Uterus (tissue), 4 donors: ENCODE results near the gene CYP2U1. TPM values are rescaled to one million over a fixed set of nuclear protein-coding genes. Genes with fewer than 3 reads are reported as not detected.

ENCODE experiments used
- DNase-seq, 2 donors: peaks; one replicate each; pipeline ENCODE4 v3.0.0-alpha.2; 2019 to 2020
- H3K27ac ChIP-seq, 2 donors: fragments of 200-600 bp; sonication (generic); 1 replicate in 1 of 2; 2 replicates in 1 of 2; pipeline ENCODE4 v1.5.1; 2016 to 2018
- H3K27me3 ChIP-seq, 2 donors: fragments of 200-600 bp; sonication (generic); one replicate each; pipeline ENCODE4 v1.5.1; 2018 to 2019; ENCODE audit warnings: control low read depth in 1 of 2
- H3K36me3 ChIP-seq, 2 donors: fragments of 200-600 bp; sonication (generic); one replicate each; pipeline ENCODE4 v1.5.1; 2019; ENCODE audit warnings: control low read depth in 1 of 2
- H3K4me1 ChIP-seq, 2 donors: fragments of 200-600 bp; sonication (generic); one replicate each; pipeline ENCODE4 v1.5.1; 2018 to 2019; ENCODE audit warnings: control low read depth in 1 of 2
- H3K4me3 ChIP-seq, 2 donors: fragments of 200-600 bp; sonication (generic); 1 replicate in 1 of 2; 2 replicates in 1 of 2; pipeline ENCODE4 v1.5.1; 2018 to 2019; ENCODE audit warnings: mild to moderate bottlenecking in 1 of 2
- H3K9me3 ChIP-seq, 2 donors: fragments of 200-600 bp; sonication (generic); one replicate each; pipeline ENCODE4 v1.5.1; 2019; ENCODE audit warnings: control low read depth in 1 of 2
- POLR2A ChIP-seq, 2 donors: fragments of 450-650 bp; IDR thresholded peaks; one replicate each; pipeline ENCODE4 v1.6.1; 2016; ENCODE audit warnings: antibody characterized with exemption in 2 of 2, mild to moderate bottlenecking in 1 of 2, moderate library complexity in 1 of 2
- intact Hi-C: fragments of 100-400 bp; cut with DNase I; formaldehyde crosslinking; loops from one replicate; pipeline ENCODE4 v1.15.1; 2023; ENCODE audit warnings: low total_unique reads
- total RNA-seq, 4 donors: library from RNA; depleted of rRNA in 3 of 4; stranded (reverse); fragments of >200 nt in 3 of 4; gene quantifications; one replicate each; pipeline versions ENCODE4 v1.1.0 to v1.2.4, GENCODE V29; 2014 to 2023
- TF ChIP-seq, protein P1 (sequence below), 4 experiments: fragments of 200-600 bp in 2 of 4; fragments of 450-650 bp in 2 of 4; sonication (generic) in 2 of 4; IDR thresholded peaks; one replicate each; pipeline ENCODE4 v1.5.1; 2016 to 2019; ENCODE audit warnings: antibody characterized with exemption in 4 of 4, mild to moderate bottlenecking in 2 of 4, moderate library complexity in 1 of 4
- donor health status: DM: yes; HTN: yes; CAD: no.

Gene CYP2U1
- total RNA-seq, 4 donors from 2014 or later: 14.7 to 32.0 (median 20.5) TPM

DNA sequence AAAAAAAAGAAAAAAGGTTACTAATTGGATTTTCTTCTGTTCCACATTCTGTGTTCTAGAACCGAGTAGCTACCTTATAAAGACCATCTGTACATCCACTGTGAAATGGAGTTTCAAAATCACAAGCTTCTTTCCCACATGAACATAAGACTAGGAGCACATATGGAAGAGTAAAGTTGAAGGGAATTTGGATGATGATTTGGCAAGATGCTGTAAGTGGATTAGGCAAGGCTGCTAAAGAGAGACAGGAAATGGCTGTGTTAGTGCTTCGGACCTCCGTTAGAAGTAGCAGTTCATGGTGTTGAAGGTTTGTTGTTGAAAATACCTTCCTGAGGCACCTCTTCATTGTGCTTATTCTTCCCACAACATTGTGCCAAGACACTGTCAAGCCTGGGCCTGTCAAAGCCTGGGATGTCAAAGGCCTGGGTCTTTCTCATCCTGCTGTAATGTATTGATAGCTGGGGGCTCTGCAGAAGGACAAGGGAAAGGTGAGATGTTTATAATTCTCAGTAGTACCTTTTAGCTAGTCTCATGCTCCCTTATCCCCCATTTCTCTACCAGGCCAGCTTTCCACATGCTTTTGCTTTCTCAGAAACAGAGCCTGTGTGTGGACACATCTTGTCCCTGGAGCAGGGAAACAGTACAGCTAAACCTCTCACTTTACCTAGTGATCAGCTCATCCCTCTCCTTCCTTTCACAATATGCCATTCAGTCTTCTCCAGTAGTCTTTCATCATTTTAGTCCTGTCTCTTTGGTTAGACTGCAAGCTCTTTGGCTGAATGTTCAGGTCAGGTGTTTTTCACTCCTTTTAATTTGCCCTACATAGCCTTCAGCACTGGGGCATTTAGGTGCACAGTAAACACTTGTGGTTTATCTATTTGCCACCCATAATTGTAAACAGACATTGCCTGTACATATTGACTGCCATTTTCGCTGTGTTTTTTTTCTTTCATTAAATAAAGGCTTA is 37.9 kb upstream of the CYP2U1 start:
- no peaks in the 10 kb centered on the region for H3K27me3 ChIP-seq
- peaks cover 0 to 6% of the 10 kb centered on the region in 2 donors for H3K4me1 ChIP-seq
- no peak for DNase-seq
- H3K9me3 ChIP-seq: no peaks in the 10 kb centered on the region
- TF ChIP-seq POLR2A (IDR thresholded peaks at IDR 0.05): no peak
- TF ChIP-seq, protein P1, sequence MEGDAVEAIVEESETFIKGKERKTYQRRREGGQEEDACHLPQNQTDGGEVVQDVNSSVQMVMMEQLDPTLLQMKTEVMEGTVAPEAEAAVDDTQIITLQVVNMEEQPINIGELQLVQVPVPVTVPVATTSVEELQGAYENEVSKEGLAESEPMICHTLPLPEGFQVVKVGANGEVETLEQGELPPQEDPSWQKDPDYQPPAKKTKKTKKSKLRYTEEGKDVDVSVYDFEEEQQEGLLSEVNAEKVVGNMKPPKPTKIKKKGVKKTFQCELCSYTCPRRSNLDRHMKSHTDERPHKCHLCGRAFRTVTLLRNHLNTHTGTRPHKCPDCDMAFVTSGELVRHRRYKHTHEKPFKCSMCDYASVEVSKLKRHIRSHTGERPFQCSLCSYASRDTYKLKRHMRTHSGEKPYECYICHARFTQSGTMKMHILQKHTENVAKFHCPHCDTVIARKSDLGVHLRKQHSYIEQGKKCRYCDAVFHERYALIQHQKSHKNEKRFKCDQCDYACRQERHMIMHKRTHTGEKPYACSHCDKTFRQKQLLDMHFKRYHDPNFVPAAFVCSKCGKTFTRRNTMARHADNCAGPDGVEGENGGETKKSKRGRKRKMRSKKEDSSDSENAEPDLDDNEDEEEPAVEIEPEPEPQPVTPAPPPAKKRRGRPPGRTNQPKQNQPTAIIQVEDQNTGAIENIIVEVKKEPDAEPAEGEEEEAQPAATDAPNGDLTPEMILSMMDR (IDR thresholded peaks at IDR 0.05): no peak
- no peak overlapping the region for H3K4me3 ChIP-seq
- H3K36me3 ChIP-seq: no peaks in the 10 kb centered on the region
- H3K27ac ChIP-seq: peak overlapping the region; percentile 52 to 54
- intact Hi-C loops: no loop called here

DNA sequence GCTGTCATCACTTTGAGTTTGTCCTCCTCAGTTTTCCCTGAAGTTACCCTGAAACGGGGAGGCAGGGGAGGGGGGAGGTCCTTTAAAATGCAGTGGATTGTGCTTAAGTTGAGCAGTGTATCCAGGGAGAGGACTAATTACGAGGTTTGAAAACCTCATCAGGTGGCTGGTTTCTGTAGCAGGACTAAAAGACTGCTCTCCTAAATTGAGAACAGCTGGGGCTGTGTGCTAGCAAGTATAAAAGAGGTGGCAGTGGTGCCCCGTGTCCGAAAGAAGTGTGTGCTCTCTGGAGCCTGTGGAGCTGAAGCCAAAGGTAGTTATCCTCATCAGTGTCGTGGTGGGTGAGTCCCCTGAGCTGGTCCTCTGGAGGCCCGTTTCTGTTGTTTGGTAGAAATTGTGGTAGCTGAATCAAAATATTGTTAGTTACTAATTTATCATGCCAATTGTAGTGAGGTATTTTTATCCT is 37.2 kb upstream of the CYP2U1 start:
- no peak overlapping the region for H3K4me3 ChIP-seq
- peak overlapping the region; percentile 52 to 54 for H3K27ac ChIP-seq
- peaks cover 0 to 10% of the 10 kb centered on the region in 2 donors for H3K4me1 ChIP-seq
- H3K27me3 ChIP-seq: no peaks in the 10 kb centered on the region
- H3K9me3 ChIP-seq: no peaks in the 10 kb centered on the region
- DNase-seq: no peak
- TF ChIP-seq, protein P1 (IDR thresholded peaks at IDR 0.05): no peak
- TF ChIP-seq POLR2A (IDR thresholded peaks at IDR 0.05): no peak
- intact Hi-C loops: no loop called here
- H3K36me3 ChIP-seq: no peaks in the 10 kb centered on the region

DNA sequence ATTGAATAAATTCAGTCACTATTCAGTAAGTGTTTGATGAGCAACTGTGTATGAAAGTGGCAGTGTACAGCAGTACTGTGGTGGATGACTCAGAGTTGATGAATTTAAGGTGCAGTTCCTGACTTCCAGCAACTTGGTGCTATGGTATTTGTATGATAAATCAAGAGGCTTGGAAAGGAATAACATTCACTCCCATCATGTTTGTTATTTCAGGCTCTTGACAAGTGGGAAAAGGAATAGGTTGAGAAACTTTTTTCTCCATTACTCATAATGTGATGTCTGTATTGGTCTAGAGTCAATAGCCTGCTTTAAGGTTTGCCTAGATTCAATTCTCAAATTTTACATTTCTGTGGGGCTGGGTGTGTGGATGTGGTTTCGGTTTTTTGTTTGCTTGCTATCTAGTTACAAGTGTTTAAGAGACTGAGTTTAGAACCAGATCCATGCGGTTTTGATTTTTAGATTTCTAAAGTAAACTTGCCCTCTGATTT is 35.1 kb upstream of the CYP2U1 start:
- no peak for DNase-seq
- TF ChIP-seq, protein P1 (IDR thresholded peaks at IDR 0.05): no peak
- no peak for TF ChIP-seq POLR2A (IDR thresholded peaks at IDR 0.05)
- Histone ChIP-seq H3K4me1 (peaks cover 0 to 10% of the 10 kb centered on the region in 2 donors), H3K4me3 (no peak overlapping the region), H3K27ac (peak overlapping the region; percentile 54), H3K27me3 (no peaks in the 10 kb centered on the region), H3K36me3 (no peaks in the 10 kb centered on the region), H3K9me3 (no peaks in the 10 kb centered on the region)
- intact Hi-C loops: no loop called here

DNA sequence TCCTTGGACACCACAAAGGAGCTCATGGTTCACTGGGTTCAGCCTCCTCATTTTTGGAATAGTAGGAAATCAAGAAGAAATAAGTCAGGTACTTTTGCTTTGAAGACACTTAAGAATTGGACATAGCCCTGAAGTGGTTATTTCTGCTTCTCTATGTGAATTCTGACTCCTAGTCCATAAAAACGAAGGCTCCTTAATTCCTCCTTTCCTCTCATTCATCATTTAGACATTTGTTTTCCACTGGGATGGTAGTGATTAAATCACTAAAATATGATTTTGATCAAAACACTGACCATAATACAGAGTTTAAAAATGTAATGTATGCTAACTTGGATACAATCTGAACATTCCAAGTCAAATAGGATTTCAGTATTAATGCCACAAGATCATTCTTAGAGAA is 34.7 kb upstream of the CYP2U1 start:
- H3K36me3 ChIP-seq: no peaks in the 10 kb centered on the region
- no peak overlapping the region for H3K4me3 ChIP-seq
- H3K4me1 ChIP-seq: peaks cover 0 to 10% of the 10 kb centered on the region in 2 donors
- no peak for TF ChIP-seq POLR2A (IDR thresholded peaks at IDR 0.05)
- TF ChIP-seq, protein P1 (IDR thresholded peaks at IDR 0.05): no peak
- no peaks in the 10 kb centered on the region for H3K9me3 ChIP-seq
- DNase-seq: no peak
- no peaks in the 10 kb centered on the region for H3K27me3 ChIP-seq
- intact Hi-C loops: no loop called here
- peak overlapping the region; percentile 54 for H3K27ac ChIP-seq

DNA sequence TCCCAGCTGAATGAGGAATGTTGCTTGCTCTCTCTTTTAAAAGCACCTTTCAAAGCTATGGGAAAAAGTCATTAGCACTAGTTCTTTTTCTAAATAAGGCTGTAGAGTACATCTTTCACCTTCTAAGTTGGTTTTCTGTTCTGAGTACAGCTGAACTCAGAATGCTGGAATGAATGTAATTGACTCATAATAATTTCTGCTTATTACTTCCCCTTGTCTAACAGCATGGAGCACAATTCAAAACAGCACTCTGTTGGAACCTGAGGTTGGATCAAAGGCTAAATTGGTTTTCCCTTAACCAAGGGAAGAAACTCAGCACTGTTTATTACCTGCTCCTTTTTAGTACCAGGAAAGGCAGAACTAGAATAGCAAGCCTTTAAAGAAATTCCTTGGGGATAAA is 33.5 kb upstream of the CYP2U1 start:
- peaks cover 0 to 10% of the 10 kb centered on the region in 2 donors for H3K4me1 ChIP-seq

More for the DNA sequence above, 33.5 kb upstream of the CYP2U1 start:
- H3K4me3 ChIP-seq: no peak overlapping the region
- no peak for DNase-seq
- intact Hi-C loops: no loop called here
- H3K9me3 ChIP-seq: no peaks in the 10 kb centered on the region
- H3K27me3 ChIP-seq: no peaks in the 10 kb centered on the region
- TF ChIP-seq, protein P1 (IDR thresholded peaks at IDR 0.05): no peak
- TF ChIP-seq POLR2A (IDR thresholded peaks at IDR 0.05): no peak
- H3K36me3 ChIP-seq: no peaks in the 10 kb centered on the region
- H3K27ac ChIP-seq: peak overlapping the region; percentile 54
